IMR-90 (cell line): ENCODE measurements around the gene TRMT1. TPM values are rescaled to one million over a fixed set of nuclear protein-coding genes. Genes with fewer than 3 reads are reported as not detected.
A peak's percentile ranks its signal among the peaks of the same experiment; 100 is the strongest.

ENCODE experiments used
- ATAC-seq: fragments of 200-7000 bp; cut with Tn5 transposase; 2 replicates; pipeline ENCODE4 v1.9.1; 2020; ENCODE audit warnings: low read depth, mild to moderate bottlenecking, moderate library complexity
- BruUV-seq: library from RNA; stranded (reverse); fragments of 400-500 nt; replicated peaks from 2 replicates; lab custom pipeline; 2021; lab: Mats Ljungman, UMichigan
- CTCF ChIA-PET: fragments of 300-600 bp; formaldehyde crosslinking; extraction: SDS; loops from one replicate; lab custom pipeline; 2021; ENCODE audit warnings: antibody characterized with exemption; lab: Yijun Ruan, JAX
- POLR2A ChIA-PET: fragments of 300-600 bp; sonication (Branson Sonifier 250); formaldehyde crosslinking; loops from one replicate; lab custom pipeline; 2022; ENCODE audit warnings: antibody characterized with exemption; ENCODE audit not compliant: unreplicated experiment; lab: Charles Lee
- DNase-seq: peaks from one replicate; pipeline ENCODE4 v3.0.0; 2013
- H2AFZ ChIP-seq: replicated peaks from 2 replicates; pipeline ENCODE3; 2013; ENCODE audit warnings: low read length, mild to moderate bottlenecking; ENCODE audit not compliant: poor library complexity
- H2AK5ac ChIP-seq: 2 replicates; pipeline ENCODE4 v1.6.1; 2013; ENCODE audit warnings: low read depth, low read length, inconsistent platforms
- H2AK9ac ChIP-seq: replicated peaks from 2 replicates; pipeline ENCODE3; 2013; ENCODE audit warnings: mild to moderate bottlenecking, low read depth, low read length, moderate library complexity; ENCODE audit not compliant: poor library complexity
- H2BK120ac ChIP-seq: 2 replicates; pipeline ENCODE4 v1.6.1; 2013; ENCODE audit warnings: low read depth, low read length, inconsistent platforms
- H2BK15ac ChIP-seq: 3 replicates; pipeline ENCODE4 v1.6.1; 2013; ENCODE audit warnings: low read depth, low read length, inconsistent platforms
- H2BK20ac ChIP-seq: 2 replicates; pipeline ENCODE4 v1.6.1; 2013; ENCODE audit warnings: low read depth, mild to moderate bottlenecking, inconsistent platforms, low read length, moderate library complexity
- H2BK5ac ChIP-seq: 2 replicates; pipeline ENCODE4 v1.6.1; 2013; ENCODE audit warnings: mild to moderate bottlenecking, low read depth, low read length, inconsistent platforms; ENCODE audit not compliant: poor library complexity, severe bottlenecking
- H3K14ac ChIP-seq: replicated peaks from 2 replicates; pipeline ENCODE4 v1.6.1; 2013; ENCODE audit warnings: low read depth, low read length, inconsistent platforms
- H3K18ac ChIP-seq: 2 replicates; pipeline ENCODE4 v1.6.1; 2013; ENCODE audit warnings: low read depth, low read length, control low read depth
- H3K23ac ChIP-seq: 2 replicates; pipeline ENCODE4 v1.6.1; 2013; ENCODE audit warnings: low read depth, low read length, inconsistent platforms
- H3K27ac ChIP-seq: 2 replicates; pipeline ENCODE4 v1.5.1; 2013; ENCODE audit warnings: mild to moderate bottlenecking, control low read depth, low read length; ENCODE audit not compliant: insufficient read depth
- H3K27me3 ChIP-seq: 2 replicates; pipeline ENCODE4 v1.6.1; 2013; ENCODE audit warnings: low read length; ENCODE audit not compliant: control insufficient read depth, insufficient read depth
- H3K36me3 ChIP-seq: 2 replicates; pipeline ENCODE4 v1.6.1; 2013; ENCODE audit warnings: low read length, mixed read lengths; ENCODE audit not compliant: control insufficient read depth, insufficient read depth
- H3K4ac ChIP-seq: 2 replicates; pipeline ENCODE4 v1.6.1; 2013; ENCODE audit warnings: low read depth, low read length, inconsistent platforms
- H3K4me1 ChIP-seq: 2 replicates; pipeline ENCODE4 v1.6.1; 2013; ENCODE audit warnings: low read length, mixed read lengths; ENCODE audit not compliant: control insufficient read depth, insufficient read depth
- H3K4me2 ChIP-seq: 2 replicates; pipeline ENCODE4 v1.6.1; 2013; ENCODE audit warnings: low read depth, mild to moderate bottlenecking, control low read depth, low read length, moderate library complexity
- H3K4me3 ChIP-seq: 2 replicates; pipeline ENCODE4 v1.5.1; 2013; ENCODE audit warnings: low read depth, mild to moderate bottlenecking, control low read depth, low read length, moderate library complexity; ENCODE audit not compliant: insufficient read depth
- H3K56ac ChIP-seq: 2 replicates; pipeline ENCODE4 v1.6.1; 2013; ENCODE audit warnings: low read length, inconsistent platforms; ENCODE audit not compliant: insufficient read depth; ENCODE audit errors: extremely low read depth
- H3K79me1 ChIP-seq, 2 experiments: 2 replicates each; pipeline ENCODE4 v1.6.1; 2013; ENCODE audit warnings: low read length in 2 of 2, inconsistent platforms in 1 of 2, low read depth in 1 of 2
- H3K9ac ChIP-seq: 2 replicates; pipeline ENCODE4 v1.6.1; 2013; ENCODE audit warnings: low read depth, low read length, control low read depth
- H3K9me1 ChIP-seq: 2 replicates; pipeline ENCODE4 v1.6.1; 2013; ENCODE audit warnings: low read length, inconsistent platforms; ENCODE audit not compliant: insufficient read depth
- H3K9me3 ChIP-seq: 2 replicates; pipeline ENCODE4 v1.6.1; 2013; ENCODE audit warnings: low read length; ENCODE audit not compliant: control insufficient read depth, insufficient read depth
- H4K20me1 ChIP-seq: 2 replicates; pipeline ENCODE4 v1.6.1; 2013; ENCODE audit warnings: low read length, inconsistent platforms; ENCODE audit not compliant: insufficient read depth
- H4K5ac ChIP-seq: 2 replicates; pipeline ENCODE4 v1.6.1; 2013; ENCODE audit warnings: mild to moderate bottlenecking, low read depth, low read length, control low read depth
- H4K8ac ChIP-seq, 2 experiments: 2 replicates each; pipeline ENCODE4 v1.6.1; 2013; ENCODE audit warnings: low read depth in 2 of 2, low read length in 2 of 2, control low read depth in 1 of 2, inconsistent platforms in 1 of 2
- H4K91ac ChIP-seq: 2 replicates; pipeline ENCODE4 v1.6.1; 2013; ENCODE audit warnings: low read depth, low read length, inconsistent platforms; ENCODE audit not compliant: insufficient read depth
- BHLHE40 ChIP-seq: fragments of 150-350 bp; IDR thresholded peaks from 2 replicates; pipeline ENCODE4 v1.6.1; 2016; ENCODE audit warnings: mild to moderate bottlenecking, low read depth, low read length
- CEBPB ChIP-seq: IDR thresholded peaks from 2 replicates; pipeline ENCODE4 v1.6.1; 2012; ENCODE audit warnings: low read depth, low read length, improper control_type of control experiment
- CHD1 ChIP-seq: IDR thresholded peaks from 2 replicates; pipeline ENCODE4 v1.6.1; 2012; ENCODE audit warnings: low read depth, low read length, improper control_type of control experiment
- CTCF ChIP-seq: conservative IDR thresholded peaks from 2 replicates; pipeline ENCODE4 v1.5.1; 2012; ENCODE audit warnings: mild to moderate bottlenecking, low read depth, low read length, improper control_type of control experiment
- ELK1 ChIP-seq: fragments of 150-350 bp; IDR thresholded peaks from 2 replicates; pipeline ENCODE4 v1.6.1; 2016; ENCODE audit warnings: low read depth, mild to moderate bottlenecking, low read length, moderate library complexity, borderline replicate concordance
- FOS ChIP-seq: fragments of 150-350 bp; IDR thresholded peaks from 2 replicates; pipeline ENCODE4 v1.6.1; 2016; ENCODE audit warnings: low read depth, low read length
- MAFK ChIP-seq: IDR thresholded peaks from 2 replicates; pipeline ENCODE4 v1.6.1; 2012; ENCODE audit warnings: low read depth, low read length, improper control_type of control experiment
- MAZ ChIP-seq: IDR thresholded peaks from 2 replicates; pipeline ENCODE4 v1.6.1; 2012; ENCODE audit warnings: low read depth, mild to moderate bottlenecking, low read length, improper control_type of control experiment, moderate library complexity, borderline replicate concordance
- MXI1 ChIP-seq: IDR thresholded peaks from 2 replicates; pipeline ENCODE4 v1.6.1; 2012; ENCODE audit warnings: low read depth, mild to moderate bottlenecking, low read length, moderate library complexity, borderline replicate concordance
- POLR2A ChIP-seq: IDR thresholded peaks from 2 replicates; pipeline ENCODE4 v1.6.1; 2012; ENCODE audit warnings: mild to moderate bottlenecking, low read depth, low read length
- RAD21 ChIP-seq: IDR thresholded peaks from 2 replicates; pipeline ENCODE4 v1.6.1; 2012; ENCODE audit warnings: low read length, improper control_type of control experiment
- RCOR1 ChIP-seq: IDR thresholded peaks from 2 replicates; pipeline ENCODE4 v1.6.1; 2012; ENCODE audit warnings: mild to moderate bottlenecking, low read length, improper control_type of control experiment; ENCODE audit not compliant: insufficient replicate concordance
- RFX5 ChIP-seq: IDR thresholded peaks from 2 replicates; pipeline ENCODE4 v1.8.0; 2012; ENCODE audit warnings: low read depth, mild to moderate bottlenecking, low read length, moderate library complexity
- USF2 ChIP-seq: fragments of 150-350 bp; IDR thresholded peaks from 2 replicates; pipeline ENCODE4 v1.6.1; 2017; ENCODE audit warnings: mild to moderate bottlenecking, antibody characterized with exemption, low read length, low read depth
- WGBS, 2 experiments: methylation state at CpG; one replicate each; pipeline versions ENCODE4 v1.1.5 to v1.1.7; 2013; ENCODE audit warnings: missing lambda C conversion rate in 2 of 2; ENCODE audit not compliant: insufficient read length in 1 of 2; ENCODE audit errors: extremely low coverage in 2 of 2; 5-methylcytosine and 5-hydroxymethylcytosine counted together
- dilution Hi-C: fragments of 300-500 bp; cut with HindIII; formaldehyde crosslinking; loops from one replicate; pipeline ENCODE4 v1.14.3; 2018; ENCODE audit warnings: low sequenced_read_pairs; ENCODE audit not compliant: unreplicated experiment
- in situ Hi-C: fragments of 300-500 bp; cut with MboI; formaldehyde crosslinking; loops from 3 replicates; pipeline ENCODE4 v1.14.3; 2019; ENCODE audit warnings: low sequenced_read_pairs, inconsistent platforms, mixed read lengths
- intact Hi-C: fragments of 100-400 bp; cut with micrococcal nuclease; formaldehyde crosslinking; loops from 2 replicates; pipeline ENCODE4 v1.10.0; 2022
- polyA plus RNA-seq, 3 experiments: library from polyadenylated mRNA; depleted of rRNA; stranded (reverse); fragments of >200 nt; gene quantifications; 2 replicates each; pipeline ENCODE4 v1.2.3, GENCODE V29; 2012; ENCODE audit warnings: low replicate concordance in 1 of 3
- total RNA-seq: library from RNA; depleted of rRNA; stranded (reverse); fragments of >200 nt; gene quantifications from 2 replicates; pipeline ENCODE4 v1.2.3, GENCODE V29; 2012

TRMT1 gene
- total and polyA plus RNA-seq, 2 of the 4 experiments (the other 2 are of a cell fraction): 28.3 to 56.0 TPM

- in situ Hi-C loops (no loop called here), dilution Hi-C loops (no loop called here), intact Hi-C loops (no loop called here)
- Histone ChIP-seq H3K79me1 (peaks cover 0 to 57% of the 10 kb centered on the region in 2 experiments; a peak in 2 of 4 replicates), H4K20me1 (no peaks in the 10 kb centered on the region), H2BK120ac (peak overlapping the region; percentile 99), H3K9me3 (no peaks in the 10 kb centered on the region), H3K4ac (peak overlapping the region; percentile 99), H2BK5ac (peak overlapping the region; percentile 96), H3K14ac (peak overlapping the region; percentile 97), H3K27ac (peak overlapping the region; percentile 98), H4K5ac (peak overlapping the region; percentile 67), H3K9ac (peak overlapping the region; percentile 34), H4K8ac (peak overlapping the region; percentile 93 to 96), H3K4me1 (peaks cover 33% of the 10 kb centered on the region), H3K36me3 (no peaks in the 10 kb centered on the region), H2AK5ac (peak overlapping the region; percentile 96), H2AK9ac (peak overlapping the region; percentile 97), H3K4me2 (peak overlapping the region; percentile 50; the same call in 1 of the 2 replicates), H3K9me1 (peaks cover 8% of the 10 kb centered on the region; the same call in 1 of the 2 replicates), H3K23ac (peak overlapping the region; percentile 98), H3K18ac (peak overlapping the region; percentile 70), H3K56ac (peak overlapping the region; percentile 93), H2BK15ac (peak overlapping the region; percentile 99; the same call in 2 of the 3 replicates), H3K27me3 (no peaks in the 10 kb centered on the region), H3K4me3 (no peak overlapping the region), H2AFZ (peak overlapping the region; percentile 89), H4K91ac (peak overlapping the region; percentile 93), H2BK20ac (peak overlapping the region; percentile 96)
- ChIA-PET POLR2A (interaction anchor here (0.9 kb wide), 1 partner anchor 13 kb away, joined by 3 read pairs; no protein-coding TSS in a partner anchor), CTCF (no interaction called here)
- ATAC-seq (no peak), DNase-seq (no peak)
- BruUV-seq: no TSS peak
- WGBS, 2 experiments: 93% methylated on average over 7 of the region's 19 CpGs; no CpG with 5 or more reads in 1 of the 2 experiments
- no peak for TF ChIP-seq RFX5
- TF ChIP-seq CHD1: no peak
- no peak for TF ChIP-seq RCOR1
- no peak for TF ChIP-seq MXI1
- no peak for TF ChIP-seq BHLHE40
- TF ChIP-seq RAD21: no peak
- TF ChIP-seq FOS: no peak
- TF ChIP-seq MAFK: no peak
- TF ChIP-seq ELK1: no peak
- TF ChIP-seq MAZ: no peak
- TF ChIP-seq USF2: no peak
- no peak for TF ChIP-seq CTCF
- TF ChIP-seq POLR2A: no peak
- TF ChIP-seq CEBPB: no peak
Observed at GRCh38 chr19:13165162-13165997, 48.8 kb upstream of the TRMT1 start.
